HCT116 (cell line): ENCODE results near the gene IFT57.
"Not testable (repeated sequence)": the region's sequence is repeated elsewhere in the genome, so short reads cannot be mapped to it uniquely, and the experiment has no call there.

ENCODE experiments used
- EZH2 ChIP-seq: fragments of 200-600 bp; sonication (generic); IDR thresholded peaks from 2 replicates; pipeline ENCODE4 v1.6.1; 2017; ENCODE audit warnings: antibody characterized with exemption, mixed run types
- EZH2phosphoT487 ChIP-seq: fragments of 200-600 bp; IDR thresholded peaks from 2 replicates; pipeline ENCODE4 v1.6.1; 2018; ENCODE audit warnings: antibody characterized with exemption, borderline replicate concordance
- POLR2AphosphoS5 ChIP-seq: IDR thresholded peaks from 2 replicates; pipeline ENCODE4 v1.6.1; 2011; ENCODE audit warnings: mild to moderate bottlenecking, low read depth, low read length, moderate library complexity
- RAD21 ChIP-seq: IDR thresholded peaks from 2 replicates; pipeline ENCODE4 v1.6.1; 2012; ENCODE audit warnings: low read depth, mild to moderate bottlenecking
- REST ChIP-seq: IDR thresholded peaks from 2 replicates; pipeline ENCODE4 v1.6.1; 2012; ENCODE audit warnings: low read depth
- TCF7L2 ChIP-seq: IDR thresholded peaks from 2 replicates; pipeline ENCODE4 v1.7.0; 2011; ENCODE audit warnings: borderline replicate concordance, inconsistent platforms; ENCODE audit not compliant: insufficient read depth, insufficient read length; ENCODE audit errors: extremely low read depth
- ZFX ChIP-seq: fragments of 450-650 bp; IDR thresholded peaks from 2 replicates; pipeline ENCODE4 v1.6.1; 2017
- TF ChIP-seq, protein P1 (sequence below): IDR thresholded peaks from 2 replicates; pipeline ENCODE4 v1.6.1; 2012
- TF ChIP-seq, protein P2 (sequence below), 3 experiments: fragments of 200-600 bp in 1 of 3; sonication (generic) in 1 of 3; IDR thresholded peaks in 2 of 3; conservative IDR thresholded peaks in 1 of 3; 2 replicates each; pipeline ENCODE4 v1.5.1; 2012 to 2017; ENCODE audit warnings: low read depth in 2 of 3, low read length in 2 of 3, antibody characterized with exemption in 1 of 3, borderline replicate concordance in 1 of 3, control low read depth in 1 of 3, mild to moderate bottlenecking in 1 of 3, mixed read lengths in 1 of 3, mixed run types in 1 of 3, moderate library complexity in 1 of 3; ENCODE audit not compliant: insufficient read depth in 1 of 3

- TF ChIP-seq, protein P1, sequence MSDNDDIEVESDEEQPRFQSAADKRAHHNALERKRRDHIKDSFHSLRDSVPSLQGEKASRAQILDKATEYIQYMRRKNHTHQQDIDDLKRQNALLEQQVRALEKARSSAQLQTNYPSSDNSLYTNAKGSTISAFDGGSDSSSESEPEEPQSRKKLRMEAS = not testable (repeated sequence)
- not testable (repeated sequence) for TF ChIP-seq EZH2phosphoT487, POLR2AphosphoS5, RAD21, EZH2, REST, TCF7L2, ZFX
- TF ChIP-seq, protein P2, sequence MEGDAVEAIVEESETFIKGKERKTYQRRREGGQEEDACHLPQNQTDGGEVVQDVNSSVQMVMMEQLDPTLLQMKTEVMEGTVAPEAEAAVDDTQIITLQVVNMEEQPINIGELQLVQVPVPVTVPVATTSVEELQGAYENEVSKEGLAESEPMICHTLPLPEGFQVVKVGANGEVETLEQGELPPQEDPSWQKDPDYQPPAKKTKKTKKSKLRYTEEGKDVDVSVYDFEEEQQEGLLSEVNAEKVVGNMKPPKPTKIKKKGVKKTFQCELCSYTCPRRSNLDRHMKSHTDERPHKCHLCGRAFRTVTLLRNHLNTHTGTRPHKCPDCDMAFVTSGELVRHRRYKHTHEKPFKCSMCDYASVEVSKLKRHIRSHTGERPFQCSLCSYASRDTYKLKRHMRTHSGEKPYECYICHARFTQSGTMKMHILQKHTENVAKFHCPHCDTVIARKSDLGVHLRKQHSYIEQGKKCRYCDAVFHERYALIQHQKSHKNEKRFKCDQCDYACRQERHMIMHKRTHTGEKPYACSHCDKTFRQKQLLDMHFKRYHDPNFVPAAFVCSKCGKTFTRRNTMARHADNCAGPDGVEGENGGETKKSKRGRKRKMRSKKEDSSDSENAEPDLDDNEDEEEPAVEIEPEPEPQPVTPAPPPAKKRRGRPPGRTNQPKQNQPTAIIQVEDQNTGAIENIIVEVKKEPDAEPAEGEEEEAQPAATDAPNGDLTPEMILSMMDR (IDR thresholded peaks at IDR 0.05 in 2 of 3, conservative IDR thresholded peaks at IDR 0.05 in 1 of 3; ENCODE audit: borderline replicate concordance in 1 of 3, insufficient read depth in 1 of 3, low read depth in 2 of 3, low read length in 2 of 3) = not testable (repeated sequence)
Measured at GRCh38 chr3:108268235-108268634, 46.0 kb upstream of the IFT57 start.
